Activated CD4-positive, alpha-beta memory T cell treated with anti-CD3 and anti-CD28 coated beads, Interleukin-2, amount 10 ng/mL, durations not matched to agents 7 days and 5 days (primary cell): Measurements from ENCODE around the gene TEX53. TPM values are rescaled to one million over a fixed set of nuclear protein-coding genes. Genes with fewer than 3 reads are reported as not detected.

Source experiments
- CTCF ChIA-PET: fragments of 350-600 bp; sonication (Branson Sonifier 250); formaldehyde crosslinking; loops from one replicate; lab custom pipeline; 2021; ENCODE audit warnings: antibody characterized with exemption, inconsistent platforms; lab: Charles Lee
- POLR2A ChIA-PET: fragments of 350-600 bp; sonication (Branson Sonifier 250); formaldehyde crosslinking; loops from one replicate; lab custom pipeline; 2021; ENCODE audit warnings: antibody characterized with exemption; lab: Charles Lee
- DNase-seq: peaks from one replicate; pipeline ENCODE4 v3.0.0-alpha.2; 2020
- H3K27ac Mint-ChIP-seq: one replicate; pipeline ENCODE4 v1.8.0; 2021; ENCODE audit warnings: mild to moderate bottlenecking, mixed read lengths
- H3K27me3 Mint-ChIP-seq: one replicate; pipeline ENCODE4 v1.8.0; 2021; ENCODE audit warnings: mixed read lengths
- H3K36me3 Mint-ChIP-seq: one replicate; pipeline ENCODE4 v1.8.0; 2021; ENCODE audit warnings: low read depth, mixed read lengths
- H3K4me1 Mint-ChIP-seq: one replicate; pipeline ENCODE4 v1.8.0; 2021; ENCODE audit warnings: mixed read lengths
- H3K4me3 Mint-ChIP-seq: one replicate; pipeline ENCODE4 v1.8.0; 2021; ENCODE audit warnings: mild to moderate bottlenecking, mixed read lengths
- H3K9me3 Mint-ChIP-seq: one replicate; pipeline ENCODE4 v1.8.0; 2021; ENCODE audit warnings: mixed read lengths
- total RNA-seq, 2 experiments: library from RNA; stranded (reverse); gene quantifications; one replicate each; pipeline ENCODE4 v1.2.3, GENCODE V29; 2021

The TEX53 gene
- total RNA-seq, 2 experiments from 2014 or later = not detected

GRCh38 chr9:114678130-114678529, 20.5 kb upstream of the TEX53 start:
- Mint-ChIP-seq H3K9me3 (peaks cover 2% of the 10 kb centered on the region), H3K4me1 (peaks cover 37% of the 10 kb centered on the region), H3K36me3 (peaks cover 3% of the 10 kb centered on the region), H3K27me3 (peaks cover 18% of the 10 kb centered on the region), H3K4me3 (no peak overlapping the region), H3K27ac (no peak overlapping the region)
- ChIA-PET POLR2A (interaction anchor here (0.7 kb wide), 1 partner anchor 225 kb away, joined by 3 read pairs; no protein-coding TSS in a partner anchor), CTCF (interaction anchor here (1.0 to 7.6 kb wide), 4 partner anchors 17 to 334 kb away, joined by 3 to 173 read pairs (median 75); no protein-coding TSS in a partner anchor)
- DNase-seq = no peak

- Mint-ChIP-seq H3K27ac (no peak overlapping the region), H3K27me3 (peaks cover 18% of the 10 kb centered on the region), H3K4me3 (no peak overlapping the region), H3K4me1 (peaks cover 33% of the 10 kb centered on the region), H3K9me3 (peaks cover 2% of the 10 kb centered on the region), H3K36me3 (peaks cover 3% of the 10 kb centered on the region)
- ChIA-PET CTCF (interaction anchor here (1.0 to 7.6 kb wide), 3 partner anchors 16 to 335 kb away, joined by 3 to 173 read pairs (median 147); no protein-coding TSS in a partner anchor), POLR2A (interaction anchor here (0.7 to 1.1 kb wide), 2 partner anchors 71 to 226 kb away, joined by 3 read pairs; no protein-coding TSS in a partner anchor)
- DNase-seq = no peak
Measured at GRCh38 chr9:114677418-114677817, 19.8 kb upstream of the TEX53 start.

GRCh38 chr9:114676901-114677300, 19.3 kb upstream of the TEX53 start:
- peaks cover 31% of the 10 kb centered on the region for H3K4me1 Mint-ChIP-seq
- peaks cover 2% of the 10 kb centered on the region for H3K9me3 Mint-ChIP-seq
- POLR2A ChIA-PET = interaction anchor here (1.1 to 1.2 kb wide), 2 partner anchors 71 to 338 kb away, joined by 3 read pairs; no protein-coding TSS in a partner anchor
- CTCF ChIA-PET = interaction anchor here (0.7 to 7.6 kb wide), 3 partner anchors 230 to 335 kb away, joined by 4 to 173 read pairs (median 147); no protein-coding TSS in a partner anchor
- peaks cover 3% of the 10 kb centered on the region for H3K36me3 Mint-ChIP-seq
- no peak overlapping the region for H3K27ac Mint-ChIP-seq
- DNase-seq = no peak
- H3K4me3 Mint-ChIP-seq = no peak overlapping the region
- H3K27me3 Mint-ChIP-seq = peaks cover 18% of the 10 kb centered on the region

- Mint-ChIP-seq H3K36me3 (peaks cover 3% of the 10 kb centered on the region), H3K27me3 (peaks cover 18% of the 10 kb centered on the region), H3K4me3 (no peak overlapping the region), H3K27ac (no peak overlapping the region), H3K4me1 (peaks cover 16% of the 10 kb centered on the region), H3K9me3 (peaks cover 6% of the 10 kb centered on the region)
- ChIA-PET CTCF (interaction anchor here (0.7 to 1.3 kb wide), 5 partner anchors 9 to 236 kb away, joined by 3 read pairs; no protein-coding TSS in a partner anchor), POLR2A (no interaction called here)
- DNase-seq = no peak
Measured at GRCh38 chr9:114674798-114675540, 17.4 kb upstream of the TEX53 start.

DNA sequence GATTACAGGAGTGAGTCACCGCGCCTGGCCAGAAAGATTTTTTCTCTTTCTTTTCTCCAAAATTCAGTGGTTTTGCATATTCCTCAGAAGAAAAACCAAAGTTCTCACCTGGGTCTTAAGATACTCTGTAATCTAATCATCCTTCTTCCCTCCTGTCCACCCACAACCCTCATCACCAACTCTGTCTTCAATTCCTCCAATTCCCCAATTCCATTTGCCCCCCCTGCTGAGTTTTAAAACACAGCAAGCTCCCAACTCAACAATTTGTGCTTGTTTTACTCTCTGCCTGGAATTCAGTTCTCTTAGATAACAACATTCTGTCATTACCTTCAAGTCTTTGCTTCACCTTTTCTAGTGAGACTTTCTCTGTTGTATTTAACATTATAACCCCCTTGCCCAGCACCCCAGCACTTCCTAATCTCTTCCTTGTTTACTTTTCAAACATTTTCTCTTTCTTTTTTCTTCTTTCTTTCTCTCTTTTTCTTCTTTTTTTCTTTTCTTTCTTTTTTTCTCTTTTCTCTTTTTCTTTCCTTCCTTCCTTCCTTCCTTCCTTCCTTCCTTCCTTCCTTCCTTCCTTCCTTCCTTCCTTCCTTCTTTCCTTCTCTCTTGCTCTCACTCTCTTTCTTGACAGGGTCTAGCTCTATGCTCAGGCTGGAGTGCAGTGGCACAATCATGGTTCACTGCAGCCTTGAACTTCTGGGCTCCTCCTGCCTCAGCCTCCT, 16.6 kb upstream of the TEX53 start:
- ChIA-PET CTCF (no interaction called here), POLR2A (no interaction called here)
- no peak overlapping the region for H3K4me3 Mint-ChIP-seq
- H3K4me1 Mint-ChIP-seq = peaks cover 16% of the 10 kb centered on the region
- peaks cover 15% of the 10 kb centered on the region for H3K27me3 Mint-ChIP-seq
- H3K36me3 Mint-ChIP-seq = peaks cover 3% of the 10 kb centered on the region
- H3K9me3 Mint-ChIP-seq = peaks cover 6% of the 10 kb centered on the region
- DNase-seq = no peak
- H3K27ac Mint-ChIP-seq = no peak overlapping the region

DNA sequence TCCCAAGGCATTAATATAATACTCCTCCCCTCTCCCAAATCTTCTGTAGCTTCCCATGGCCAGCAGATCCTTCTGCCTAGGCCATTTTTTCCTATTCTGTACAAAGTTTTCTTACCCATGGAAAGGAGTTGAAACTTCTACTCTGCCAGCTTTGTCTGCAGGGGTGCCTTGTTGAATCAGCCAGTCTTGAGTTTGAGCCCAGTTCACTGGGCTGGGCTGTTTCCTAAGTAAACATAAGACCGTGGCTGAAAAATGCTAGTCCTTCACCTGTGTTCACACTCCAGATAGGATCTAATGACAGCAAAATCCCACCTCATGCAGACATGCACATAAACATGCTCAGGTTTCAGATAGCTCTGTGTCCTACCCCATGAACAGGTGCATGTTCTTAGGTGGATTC, 14.0 kb upstream of the TEX53 start:
- Mint-ChIP-seq H3K4me1 (peaks cover 4% of the 10 kb centered on the region), H3K27ac (no peak overlapping the region), H3K9me3 (peaks cover 6% of the 10 kb centered on the region), H3K27me3 (peaks cover 9% of the 10 kb centered on the region), H3K4me3 (no peak overlapping the region), H3K36me3 (peaks cover 3% of the 10 kb centered on the region)
- POLR2A ChIA-PET = interaction anchor here (0.7 kb wide), 1 partner anchor 47 kb away, joined by 3 read pairs; no protein-coding TSS in a partner anchor
- DNase-seq = no peak
- CTCF ChIA-PET = interaction anchor here (1.3 to 2.7 kb wide), 3 partner anchors 9 to 266 kb away, joined by 5 to 11 read pairs (median 6); no protein-coding TSS in a partner anchor

- POLR2A ChIA-PET = no interaction called here
- Mint-ChIP-seq H3K36me3 (no peaks in the 10 kb centered on the region), H3K4me3 (no peak overlapping the region), H3K27ac (no peak overlapping the region), H3K9me3 (peaks cover 6% of the 10 kb centered on the region), H3K27me3 (peaks cover 5% of the 10 kb centered on the region), H3K4me1 (peaks cover 4% of the 10 kb centered on the region)
- CTCF ChIA-PET = interaction anchor here (1.0 to 2.7 kb wide), 3 partner anchors 11 to 68 kb away, joined by 3 to 11 read pairs (median 4); no protein-coding TSS in a partner anchor
- DNase-seq = no peak
Measured at GRCh38 chr9:114669961-114670360, 12.4 kb upstream of the TEX53 start.

DNA sequence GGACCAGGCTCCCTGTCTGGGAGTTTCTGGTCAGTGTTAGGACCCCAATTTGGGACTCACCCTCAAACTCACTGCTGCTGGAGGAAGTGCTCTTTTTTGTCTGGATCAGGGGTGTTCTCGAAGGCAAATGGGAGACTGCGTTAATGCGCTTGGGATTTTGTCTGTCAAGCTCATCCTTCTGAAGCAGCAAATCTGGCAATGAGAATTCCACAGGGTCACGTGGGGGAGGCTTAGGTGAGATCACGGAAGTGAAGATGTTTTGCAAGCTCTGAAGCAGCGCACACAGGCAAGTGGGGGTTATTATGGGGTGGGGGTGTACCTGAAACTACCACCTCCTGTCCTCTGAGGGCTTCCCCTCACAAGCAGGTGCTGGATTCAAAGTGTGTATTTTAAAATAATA, 10.5 kb upstream of the TEX53 start:
- DNase-seq = no peak
- peaks cover 4% of the 10 kb centered on the region for H3K9me3 Mint-ChIP-seq
- H3K36me3 Mint-ChIP-seq = no peaks in the 10 kb centered on the region
- H3K4me1 Mint-ChIP-seq = no peaks in the 10 kb centered on the region
- CTCF ChIA-PET = interaction anchor here (1.4 to 1.5 kb wide), 2 partner anchors 13 to 15 kb away, joined by 5 to 6 read pairs; no protein-coding TSS in a partner anchor
- H3K27ac Mint-ChIP-seq = no peak overlapping the region
- H3K27me3 Mint-ChIP-seq = peaks cover 9% of the 10 kb centered on the region
- H3K4me3 Mint-ChIP-seq = no peak overlapping the region
- POLR2A ChIA-PET = no interaction called here

- no peak for DNase-seq
- ChIA-PET POLR2A (no interaction called here), CTCF (interaction anchor here (0.6 to 1.6 kb wide), 4 partner anchors 8 to 240 kb away, joined by 3 to 9 read pairs (median 6); no protein-coding TSS in a partner anchor)
- no peaks in the 10 kb centered on the region for H3K36me3 Mint-ChIP-seq
- peaks cover 12% of the 10 kb centered on the region for H3K27me3 Mint-ChIP-seq
- no peak overlapping the region for H3K27ac Mint-ChIP-seq
- peaks cover 4% of the 10 kb centered on the region for H3K9me3 Mint-ChIP-seq
- no peak overlapping the region for H3K4me3 Mint-ChIP-seq
- no peaks in the 10 kb centered on the region for H3K4me1 Mint-ChIP-seq
Measured at GRCh38 chr9:114666851-114667250, 9.2 kb upstream of the TEX53 start.

- ChIA-PET POLR2A (no interaction called here), CTCF (interaction anchor here (0.9 to 1.6 kb wide), 4 partner anchors 9 to 240 kb away, joined by 3 to 9 read pairs (median 4); no protein-coding TSS in a partner anchor)
- H3K27me3 Mint-ChIP-seq = peaks cover 12% of the 10 kb centered on the region
- H3K27ac Mint-ChIP-seq = no peak overlapping the region
- no peak for DNase-seq
- no peaks in the 10 kb centered on the region for H3K4me1 Mint-ChIP-seq
- H3K9me3 Mint-ChIP-seq = peaks cover 4% of the 10 kb centered on the region
- H3K36me3 Mint-ChIP-seq = no peaks in the 10 kb centered on the region
- no peak overlapping the region for H3K4me3 Mint-ChIP-seq
Measured at GRCh38 chr9:114666401-114666800, 8.8 kb upstream of the TEX53 start.

DNA sequence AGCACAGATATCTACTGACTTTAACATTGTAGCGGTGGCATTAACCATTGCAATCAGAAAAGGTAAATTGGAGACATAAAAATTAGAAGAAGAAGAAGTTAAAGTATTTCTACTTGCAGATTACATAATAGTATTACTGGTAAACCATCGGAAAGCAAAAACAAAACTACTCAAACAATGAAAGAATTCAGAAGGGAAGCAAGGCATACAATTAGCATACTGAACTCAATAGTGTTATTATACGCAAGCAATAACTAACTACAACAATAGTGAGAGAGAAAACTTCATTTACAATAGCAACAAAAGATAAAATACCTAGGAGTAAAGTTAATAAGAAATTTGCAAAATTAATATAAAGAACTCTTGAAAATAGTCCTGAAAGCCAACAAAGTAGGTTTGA, 6.6 kb upstream of the TEX53 start:
- CTCF ChIA-PET = interaction anchor here (1.0 to 2.3 kb wide), 5 partner anchors 11 to 350 kb away, joined by 4 to 8 read pairs (median 5); no protein-coding TSS in a partner anchor
- Mint-ChIP-seq H3K4me3 (no peak overlapping the region), H3K27ac (no peak overlapping the region), H3K9me3 (no peaks in the 10 kb centered on the region), H3K4me1 (no peaks in the 10 kb centered on the region), H3K27me3 (peaks cover 12% of the 10 kb centered on the region), H3K36me3 (no peaks in the 10 kb centered on the region)
- POLR2A ChIA-PET = no interaction called here
- no peak for DNase-seq

DNA sequence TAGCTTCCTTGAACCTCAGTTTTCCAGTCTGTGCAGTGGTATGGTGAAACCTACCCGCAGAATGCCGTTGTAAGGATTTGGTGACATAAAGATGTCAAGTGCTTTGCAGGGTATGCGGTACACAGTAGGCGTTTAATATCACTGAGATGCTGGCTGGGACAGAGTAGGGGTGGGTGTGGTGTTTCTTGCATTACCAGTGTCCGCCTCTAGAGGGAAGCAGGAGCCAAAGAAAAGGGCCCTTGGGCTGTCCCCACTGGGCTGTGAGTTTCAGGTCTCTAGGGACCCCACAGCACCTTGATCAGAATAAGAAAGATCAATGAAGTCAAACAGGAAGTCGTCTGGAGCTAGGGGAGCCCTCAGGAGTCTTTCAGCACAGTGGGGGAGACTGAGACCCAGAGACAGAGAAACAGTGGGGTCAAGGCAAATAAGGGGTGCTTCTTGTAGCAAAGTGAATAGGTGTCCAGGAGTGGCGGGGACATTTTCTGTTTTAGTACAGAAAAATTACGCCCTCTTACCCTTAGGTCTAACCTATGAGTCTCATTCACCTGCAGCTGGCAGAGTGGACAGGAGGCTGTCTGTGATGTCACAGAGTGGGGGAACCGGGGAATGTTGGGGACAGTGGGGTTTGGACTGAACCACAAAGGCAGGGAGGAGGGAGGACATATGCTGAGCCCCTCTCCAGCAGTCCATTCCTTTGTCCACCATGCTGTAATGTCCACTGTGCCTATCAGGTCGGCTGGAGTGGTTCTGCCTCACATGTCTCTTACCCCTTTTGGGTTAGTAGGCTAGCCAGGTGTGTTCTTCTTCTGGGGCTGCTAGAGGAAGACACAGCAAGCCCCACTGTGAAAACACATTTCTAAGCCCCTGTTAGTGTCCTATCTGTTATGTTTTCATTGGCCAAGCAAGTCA, 4.7 kb upstream of the TEX53 start:
- no peak overlapping the region for H3K27ac Mint-ChIP-seq
- POLR2A ChIA-PET = no interaction called here

More for the DNA sequence above, 4.7 kb upstream of the TEX53 start:
- Mint-ChIP-seq H3K9me3 (no peaks in the 10 kb centered on the region), H3K27me3 (peaks cover 12% of the 10 kb centered on the region), H3K36me3 (no peaks in the 10 kb centered on the region), H3K4me3 (no peak overlapping the region), H3K4me1 (no peaks in the 10 kb centered on the region)
- CTCF ChIA-PET = interaction anchor here (0.6 to 2.3 kb wide), 17 partner anchors 9 to 863 kb away, joined by 3 to 10 read pairs (median 4); partner anchors contain the start of gene TNFSF15
- DNase-seq = peak; percentile 68
